Nephron progenitor cell (in vitro differentiated cells): ENCODE measurements around the gene NUP205.

ENCODE experiments used
- DNase-seq: peaks from one replicate; pipeline ENCODE4 v3.0.0; 2021
- H3K27ac Mint-ChIP-seq: 2 replicates; pipeline ENCODE4 v1.8.0; 2021; ENCODE audit warnings: mild to moderate bottlenecking, moderate library complexity, mixed read lengths
- H3K27me3 Mint-ChIP-seq: 2 replicates; pipeline ENCODE4 v1.8.0; 2021; ENCODE audit warnings: mild to moderate bottlenecking, low read depth, mixed read lengths; ENCODE audit not compliant: poor library complexity
- H3K36me3 Mint-ChIP-seq: 2 replicates; pipeline ENCODE4 v1.8.0; 2021; ENCODE audit warnings: low read depth, mixed read lengths
- H3K4me1 Mint-ChIP-seq: 2 replicates; pipeline ENCODE4 v1.8.0; 2021; ENCODE audit warnings: mixed read lengths
- H3K4me3 Mint-ChIP-seq: 2 replicates; pipeline ENCODE4 v1.8.0; 2021; ENCODE audit warnings: mild to moderate bottlenecking, moderate library complexity, mixed read lengths
- H3K9me3 Mint-ChIP-seq: 2 replicates; pipeline ENCODE4 v1.8.0; 2021; ENCODE audit warnings: mild to moderate bottlenecking, moderate library complexity, mixed read lengths
- CTCF ChIP-seq: fragments of 200-600 bp; sonication (generic); IDR thresholded peaks from 2 replicates; pipeline ENCODE4 v1.5.0; 2021; ENCODE audit warnings: antibody characterized with exemption

NUP205 gene

GRCh38 chr7:135648235-135648634, 90.5 kb downstream of the NUP205 start:
- peaks cover 9% of the 10 kb centered on the region for H3K4me1 Mint-ChIP-seq
- no peak overlapping the region for H3K4me3 Mint-ChIP-seq
- no peaks in the 10 kb centered on the region for H3K9me3 Mint-ChIP-seq
- H3K27me3 Mint-ChIP-seq = no peaks in the 10 kb centered on the region
- H3K36me3 Mint-ChIP-seq = peaks cover 64% of the 10 kb centered on the region
- TF ChIP-seq CTCF = no peak
- no peak for DNase-seq
- H3K27ac Mint-ChIP-seq = no peak overlapping the region

GRCh38 chr7:135650831-135651573, 93.3 kb downstream of the NUP205 start:
- no peak overlapping the region for H3K4me3 Mint-ChIP-seq
- peak overlapping the region; percentile 43 for H3K27ac Mint-ChIP-seq
- H3K4me1 Mint-ChIP-seq = peaks cover 18% of the 10 kb centered on the region
- H3K9me3 Mint-ChIP-seq = no peaks in the 10 kb centered on the region
- DNase-seq = no peak
- no peaks in the 10 kb centered on the region for H3K27me3 Mint-ChIP-seq
- no peak for TF ChIP-seq CTCF
- peaks cover 41% of the 10 kb centered on the region for H3K36me3 Mint-ChIP-seq

GRCh38 chr7:135653340-135654080, 95.8 kb downstream of the NUP205 start:
- peaks cover 27% of the 10 kb centered on the region for H3K36me3 Mint-ChIP-seq
- H3K27ac Mint-ChIP-seq = peak overlapping the region; percentile 86
- DNase-seq = no peak
- no peaks in the 10 kb centered on the region for H3K9me3 Mint-ChIP-seq
- no peak for TF ChIP-seq CTCF
- peaks cover 14% of the 10 kb centered on the region for H3K27me3 Mint-ChIP-seq
- H3K4me1 Mint-ChIP-seq = peaks cover 18% of the 10 kb centered on the region
- H3K4me3 Mint-ChIP-seq = no peak overlapping the region

- Mint-ChIP-seq H3K27ac (no peak overlapping the region), H3K9me3 (no peaks in the 10 kb centered on the region), H3K27me3 (peaks cover 16% of the 10 kb centered on the region), H3K4me3 (no peak overlapping the region), H3K4me1 (peaks cover 18% of the 10 kb centered on the region), H3K36me3 (no peaks in the 10 kb centered on the region)
- no peak for DNase-seq
- TF ChIP-seq CTCF = no peak
Measured at GRCh38 chr7:135658564-135658963, 100.8 kb downstream of the NUP205 start.

- H3K4me1 Mint-ChIP-seq = peaks cover 19% of the 10 kb centered on the region
- peaks cover 16% of the 10 kb centered on the region for H3K27me3 Mint-ChIP-seq
- no peaks in the 10 kb centered on the region for H3K9me3 Mint-ChIP-seq
- no peak overlapping the region for H3K27ac Mint-ChIP-seq
- no peaks in the 10 kb centered on the region for H3K36me3 Mint-ChIP-seq
- DNase-seq = no peak
- H3K4me3 Mint-ChIP-seq = no peak overlapping the region
- TF ChIP-seq CTCF = no peak
Measured at GRCh38 chr7:135659159-135659846, 101.6 kb downstream of the NUP205 start.
